Measurements from ENCODE around the gene TMF1. TPM values are rescaled to one million over a fixed set of nuclear protein-coding genes. Genes with fewer than 3 reads are reported as not detected.

Gene TMF1
- total and polyA plus RNA-seq, 2 of the 8 experiments (the other 6 are each of a cell fraction or from before 2014, with no cell fraction given), result 1.4 to 18.3 TPM

DNA sequence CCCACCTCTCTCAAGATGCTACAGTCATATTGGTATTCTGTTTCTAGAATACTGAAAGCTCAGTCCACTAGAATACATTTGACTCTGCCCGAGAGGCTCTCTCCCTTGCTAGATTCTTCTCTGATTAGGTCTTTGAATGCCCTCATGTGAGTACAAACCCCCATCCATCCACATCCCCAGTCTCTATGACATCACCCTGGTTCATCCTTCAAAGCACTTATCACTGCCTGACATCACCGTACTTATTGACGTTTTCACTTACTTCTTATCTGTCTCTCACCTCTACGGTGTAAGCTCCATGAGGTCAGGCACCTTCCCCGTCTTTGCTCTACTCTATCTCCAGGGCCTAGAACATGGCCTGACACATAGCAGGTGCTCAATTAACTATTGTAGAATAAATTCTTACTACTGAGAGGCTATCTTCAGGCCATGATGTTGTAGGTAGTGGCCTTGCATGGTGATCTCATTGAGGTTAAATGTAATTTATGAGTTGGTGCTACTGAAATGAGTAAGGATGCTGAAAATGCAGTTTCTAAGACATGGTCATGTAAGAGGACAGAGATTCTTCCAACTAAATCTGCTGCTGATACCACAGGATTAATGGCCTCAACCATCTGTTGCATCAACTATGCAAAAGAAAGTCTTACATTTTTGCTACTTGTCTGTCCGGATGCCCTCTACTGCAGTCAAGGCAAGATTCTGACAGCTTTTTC is 65.5 kb downstream of the TMF1 start:
- Histone ChIP-seq H3K23me2 (ENCODE audit: low read depth, low read length) (no peaks in the 10 kb centered on the region; the same call in 1 of the 2 replicates), H2BK20ac (ENCODE audit: low read length) (no peak overlapping the region), H2BK12ac (ENCODE audit: low read depth, low read length) (no peak overlapping the region), H2AFZ (ENCODE audit: low read length) (no peak overlapping the region), H2BK120ac (replicated peaks; ENCODE audit: low read depth, low read length) (no peak overlapping the region), H3K56ac (replicated peaks; ENCODE audit: insufficient read length, low read depth, low read length) (no peak overlapping the region), H4K91ac (replicated peaks; ENCODE audit: insufficient read length, low read length) (no peak overlapping the region), H3K79me1 (ENCODE audit: low read depth, low read length) (no peaks in the 10 kb centered on the region), H3K23ac (ENCODE audit: insufficient read length) (no peak overlapping the region), H3K9ac (replicated peaks in 1 of 4; ENCODE audit: extremely low read depth in 1 of 4, low read depth in 3 of 4, low read length in 3 of 4) (no peak overlapping the region), H2AK5ac (ENCODE audit: low read depth, low read length) (no peak overlapping the region), H3K4me1 (replicated peaks in 1 of 4; ENCODE audit: control insufficient read depth in 3 of 4, insufficient read depth in 4 of 4, low read length in 3 of 4) (no peaks in the 10 kb centered on the region), H3K27ac (ENCODE audit: low read depth, low read length) (no peak overlapping the region), H3K18ac (ENCODE audit: extremely low read depth, low read length) (no peak overlapping the region), H2BK15ac (ENCODE audit: low read length) (no peak overlapping the region), H3K4me3 (ENCODE audit: extremely low read depth in 1 of 4, insufficient read depth in 2 of 4, low read depth in 3 of 4, low read length in 4 of 4) (no peak overlapping the region), H3K14ac (ENCODE audit: insufficient read length) (no peak overlapping the region), H2BK5ac (ENCODE audit: low read depth, low read length) (no peak overlapping the region), H4K5ac (ENCODE audit: insufficient read length, low read depth, low read length) (no peak overlapping the region), H3K4me2 (ENCODE audit: insufficient read depth in 1 of 2, low read depth in 2 of 2, low read length in 2 of 2) (no peak overlapping the region), H3K36me3 (ENCODE audit: control insufficient read depth in 2 of 4, insufficient read depth in 4 of 4, low read length in 3 of 4) (peaks cover 0 to 20% (median 5%) of the 10 kb centered on the region in 4 experiments; a peak in 6 of 8 replicates), H4K8ac (ENCODE audit: extremely low read depth, insufficient read depth, low read length) (no peak overlapping the region), H3K4ac (replicated peaks; ENCODE audit: insufficient read length, low read depth, low read length) (no peak overlapping the region), H3K79me2 (ENCODE audit: control insufficient read depth in 1 of 2, insufficient read depth in 2 of 2, low read length in 2 of 2) (no peaks in the 10 kb centered on the region), H3K9me3 (ENCODE audit: insufficient read depth in 2 of 2, low read depth in 1 of 2, low read length in 1 of 2) (no peaks in the 10 kb centered on the region), H3K27me3 (replicated peaks in 1 of 4; ENCODE audit: control insufficient read depth in 3 of 4, extremely low read depth in 1 of 4, insufficient read depth in 3 of 4, low read length in 3 of 4) (no peaks in the 10 kb centered on the region), H4K20me1 (replicated peaks in 1 of 2; ENCODE audit: control insufficient read depth in 1 of 2, insufficient read depth in 2 of 2, low read length in 2 of 2) (peaks cover 0 to 2% of the 10 kb centered on the region in 2 experiments)
- POLR2A ChIA-PET (ENCODE audit: partially characterized antibody), result interaction anchor here (0.8 to 1.7 kb wide), 2 partner anchors 10 to 12 kb away, joined by 4 to 6 read pairs; no protein-coding TSS in a partner anchor
- CTCF ChIA-PET (ENCODE audit: partially characterized antibody), result interaction anchor here (0.8 to 1.9 kb wide), 2 partner anchors 7 to 15 kb away, joined by 4 to 6 read pairs; no protein-coding TSS in a partner anchor
- DNase-seq (ENCODE audit: low read depth in 1 of 2, low spot score in 2 of 2), result no peak
- FAIRE-seq, result no peak
- 95% methylated on average over 6 of the region's 6 CpGs; no CpG with 5 or more reads in 1 of the 2 experiments for WGBS, 2 experiments (ENCODE audit: extremely low coverage in 1 of 2, insufficient coverage in 1 of 2, insufficient read length in 1 of 2, insufficient replicate concordance in 2 of 2, low coverage in 1 of 2, low lambda C conversion rate in 2 of 2, missing lambda C conversion rate in 1 of 2)
- TF ChIP-seq USF2 (IDR thresholded peaks at IDR 0.05; ENCODE audit: low read length) (no peak), POU5F1 (IDR thresholded peaks at IDR 0.05; ENCODE audit: low read depth, low read length) (no peak), ATF3 (IDR thresholded peaks at IDR 0.05; ENCODE audit: insufficient read depth, low read depth, low read length) (no peak), YY1 (IDR thresholded peaks at IDR 0.05; ENCODE audit: low read depth, low read length) (no peak)
- TF ChIP-seq, protein P1, sequence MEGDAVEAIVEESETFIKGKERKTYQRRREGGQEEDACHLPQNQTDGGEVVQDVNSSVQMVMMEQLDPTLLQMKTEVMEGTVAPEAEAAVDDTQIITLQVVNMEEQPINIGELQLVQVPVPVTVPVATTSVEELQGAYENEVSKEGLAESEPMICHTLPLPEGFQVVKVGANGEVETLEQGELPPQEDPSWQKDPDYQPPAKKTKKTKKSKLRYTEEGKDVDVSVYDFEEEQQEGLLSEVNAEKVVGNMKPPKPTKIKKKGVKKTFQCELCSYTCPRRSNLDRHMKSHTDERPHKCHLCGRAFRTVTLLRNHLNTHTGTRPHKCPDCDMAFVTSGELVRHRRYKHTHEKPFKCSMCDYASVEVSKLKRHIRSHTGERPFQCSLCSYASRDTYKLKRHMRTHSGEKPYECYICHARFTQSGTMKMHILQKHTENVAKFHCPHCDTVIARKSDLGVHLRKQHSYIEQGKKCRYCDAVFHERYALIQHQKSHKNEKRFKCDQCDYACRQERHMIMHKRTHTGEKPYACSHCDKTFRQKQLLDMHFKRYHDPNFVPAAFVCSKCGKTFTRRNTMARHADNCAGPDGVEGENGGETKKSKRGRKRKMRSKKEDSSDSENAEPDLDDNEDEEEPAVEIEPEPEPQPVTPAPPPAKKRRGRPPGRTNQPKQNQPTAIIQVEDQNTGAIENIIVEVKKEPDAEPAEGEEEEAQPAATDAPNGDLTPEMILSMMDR (IDR thresholded peaks at IDR 0.05; ENCODE audit: control extremely low read depth in 1 of 3, insufficient read depth in 1 of 3, low read depth in 1 of 3, low read length in 3 of 3), result no peak

Data from H1 (cell line).